GM12892 (cell line): ENCODE measurements around the gene SEC24C.

Experiments
- DNase-seq: peaks from one replicate; pipeline ENCODE4 v3.0.0; 2011; ENCODE audit not compliant: insufficient read length
- FAIRE-seq: peaks from 2 replicates; lab custom pipeline; 2011; peaks lifted over from hg19 to GRCh38; lab: Jason Lieb, UNC
- POLR2A ChIP-seq: IDR thresholded peaks from 2 replicates; pipeline ENCODE4 v1.6.1; 2011; ENCODE audit warnings: low read depth, low read length, control low read depth
- POLR2AphosphoS5 ChIP-seq: IDR thresholded peaks from 2 replicates; pipeline ENCODE4 v1.6.1; 2011; ENCODE audit warnings: low read depth, low read length, control low read depth
- TAF1 ChIP-seq: IDR thresholded peaks from 2 replicates; pipeline ENCODE4 v1.6.1; 2011; ENCODE audit warnings: low read depth, mild to moderate bottlenecking, control low read depth, low read length, borderline replicate concordance

Gene SEC24C

GRCh38 chr10:73796766-73797165, 52.6 kb downstream of the SEC24C start:
- no peak for FAIRE-seq
- no peak; the same call in 1 of the 2 replicates for TF ChIP-seq POLR2A
- TF ChIP-seq TAF1: no peak
- TF ChIP-seq POLR2AphosphoS5: 0 out of 2 replicates have a peak, but pooled peaks have one; percentile 14

GRCh38 chr10:73797324-73798025, 53.3 kb downstream of the SEC24C start:
- TF ChIP-seq POLR2AphosphoS5: no peak
- DNase-seq: no peak
- no peak for FAIRE-seq

More at GRCh38 chr10:73796766-73797165, 52.6 kb downstream of the SEC24C start:
- no peak for DNase-seq

GRCh38 chr10:73798087-73798486, 53.9 kb downstream of the SEC24C start:
- no peak for DNase-seq
- no peak for FAIRE-seq
- TF ChIP-seq POLR2A (peak; percentile 41; the same call in 1 of the 2 replicates), TAF1 (no peak)

GRCh38 chr10:73798927-73799560, 54.9 kb downstream of the SEC24C start:
- DNase-seq (no peak), FAIRE-seq (no peak)
- TF ChIP-seq POLR2A (peak; percentile 45; the same call in 1 of the 2 replicates), POLR2AphosphoS5 (no peak; the same call in 1 of the 2 replicates)

GRCh38 chr10:73799899-73800559, 55.9 kb downstream of the SEC24C start:
- TF ChIP-seq POLR2A (no peak; the same call in 1 of the 2 replicates), POLR2AphosphoS5 (peak; percentile 62; the same call in 1 of the 2 replicates)
- DNase-seq (no peak), FAIRE-seq (no peak)

- FAIRE-seq: no peak
- TF ChIP-seq POLR2A (no peak; the same call in 1 of the 2 replicates), POLR2AphosphoS5 (peak; percentile 9; the same call in 1 of the 2 replicates)
- no peak for DNase-seq
Observed at GRCh38 chr10:73800560-73801252, 56.5 kb downstream of the SEC24C start.

GRCh38 chr10:73801253-73801590, 57.0 kb downstream of the SEC24C start:
- FAIRE-seq (no peak), DNase-seq (no peak)
- TF ChIP-seq POLR2AphosphoS5 (no peak; the same call in 1 of the 2 replicates), POLR2A (no peak), TAF1 (no peak)

- FAIRE-seq (no peak), DNase-seq (no peak)
- TF ChIP-seq POLR2AphosphoS5 (0 out of 2 replicates have a peak, but pooled peaks have one; percentile 11), POLR2A (0 out of 2 replicates have a peak, but pooled peaks have one; percentile 7), TAF1 (no peak)
Observed at GRCh38 chr10:73802276-73802991, 58.3 kb downstream of the SEC24C start.

- DNase-seq: peak; percentile 61
- TF ChIP-seq TAF1 (0 out of 2 replicates have a peak, but pooled peaks have one; percentile 39), POLR2AphosphoS5 (peak; percentile 42), POLR2A (peak; percentile 40; the same call in 1 of the 2 replicates)
- peak; percentile 96 for FAIRE-seq
Observed at GRCh38 chr10:73803680-73804286, 59.6 kb downstream of the SEC24C start.

- FAIRE-seq: no peak
- DNase-seq: no peak
- TF ChIP-seq POLR2A (no peak), TAF1 (no peak), POLR2AphosphoS5 (no peak)
Observed at GRCh38 chr10:73806176-73806950, 62.2 kb downstream of the SEC24C start.
